ENCODE results near the gene SLC38A2. TPM values are rescaled to one million over a fixed set of nuclear protein-coding genes. Genes with fewer than 3 reads are reported as not detected.

The SLC38A2 gene
- total RNA-seq, 1 experiment from 2014 or later, result 238 TPM

DNA sequence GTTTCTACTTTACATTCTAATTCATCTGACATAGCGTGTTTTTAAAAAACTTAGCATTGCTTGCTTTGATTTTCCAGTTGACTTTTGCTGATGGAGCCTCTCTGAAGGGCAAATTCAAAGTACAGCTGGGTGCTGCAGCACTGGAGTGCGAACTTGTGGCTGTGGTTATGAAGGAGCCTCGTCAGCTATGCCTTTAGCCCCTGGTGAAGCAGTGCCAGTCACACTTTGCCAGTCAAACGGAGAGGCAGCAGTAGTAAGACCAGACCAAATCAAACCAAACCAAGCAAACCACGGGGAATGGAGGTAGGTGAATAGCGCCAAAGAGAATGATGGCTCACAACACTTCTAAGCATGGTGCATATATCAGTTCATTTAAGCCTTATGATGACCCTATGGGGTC is 15.1 kb upstream of the SLC38A2 start:
- H3K4me3 ChIP-seq, result no peak overlapping the region
- peaks cover 76% of the 10 kb centered on the region for H3K4me1 ChIP-seq (replicated peaks)

DNA sequence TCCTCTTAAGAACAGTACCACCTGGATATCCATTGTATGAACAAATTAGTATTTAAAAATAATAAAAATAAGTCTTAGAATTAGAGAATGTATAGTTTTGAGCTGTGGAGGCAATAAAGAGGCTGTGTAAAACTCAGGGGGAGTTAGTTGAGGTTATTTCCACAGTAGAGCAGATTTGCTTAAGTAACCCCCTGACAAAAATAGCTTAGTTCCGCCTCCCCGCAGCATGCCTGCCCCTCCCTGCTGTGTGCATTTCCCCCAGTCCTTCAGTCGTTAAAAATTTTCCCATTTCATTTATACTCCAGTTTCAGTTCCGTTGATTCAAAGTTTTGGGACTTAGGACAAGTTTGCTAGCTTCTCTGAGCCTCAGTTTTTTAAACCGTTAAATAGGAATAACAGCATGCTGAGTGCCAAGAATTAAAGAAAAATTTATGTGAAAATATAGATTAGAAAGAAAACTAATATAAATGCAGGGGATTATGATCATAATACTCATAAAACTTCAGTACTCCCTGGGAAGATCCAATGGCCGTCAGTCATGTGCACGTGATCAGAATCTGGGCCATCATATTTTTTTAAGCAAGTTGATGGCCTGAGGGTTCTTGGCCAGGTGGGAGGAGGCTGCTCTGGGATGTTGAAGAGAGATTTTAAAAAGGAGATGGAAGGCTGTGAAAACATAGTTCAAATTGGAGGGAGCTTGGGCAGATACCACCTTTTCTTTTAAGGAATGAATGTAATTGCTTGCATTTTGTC is 14.5 kb upstream of the SLC38A2 start:
- Histone ChIP-seq H3K27ac (peak overlapping the region; percentile 95), H3K36me3 (peaks cover 5% of the 10 kb centered on the region), H3K4me3 (peak overlapping the region; percentile 4), H3K4me1 (replicated peaks) (peaks cover 79% of the 10 kb centered on the region), H3K9me3 (replicated peaks) (no peaks in the 10 kb centered on the region), H3K27me3 (replicated peaks) (no peaks in the 10 kb centered on the region)
- DNase-seq (ENCODE audit: low read depth in 1 of 2, low spot score in 2 of 2), result peak in 1 of 2 experiments; percentile 67

More for the DNA sequence above, 15.1 kb upstream of the SLC38A2 start:
- Histone ChIP-seq H3K9me3 (replicated peaks) (no peaks in the 10 kb centered on the region), H3K36me3 (peaks cover 5% of the 10 kb centered on the region), H3K27me3 (replicated peaks) (no peaks in the 10 kb centered on the region), H3K27ac (peak overlapping the region; percentile 95)
- DNase-seq (ENCODE audit: low read depth in 1 of 2, low spot score in 2 of 2), result no peak

DNA sequence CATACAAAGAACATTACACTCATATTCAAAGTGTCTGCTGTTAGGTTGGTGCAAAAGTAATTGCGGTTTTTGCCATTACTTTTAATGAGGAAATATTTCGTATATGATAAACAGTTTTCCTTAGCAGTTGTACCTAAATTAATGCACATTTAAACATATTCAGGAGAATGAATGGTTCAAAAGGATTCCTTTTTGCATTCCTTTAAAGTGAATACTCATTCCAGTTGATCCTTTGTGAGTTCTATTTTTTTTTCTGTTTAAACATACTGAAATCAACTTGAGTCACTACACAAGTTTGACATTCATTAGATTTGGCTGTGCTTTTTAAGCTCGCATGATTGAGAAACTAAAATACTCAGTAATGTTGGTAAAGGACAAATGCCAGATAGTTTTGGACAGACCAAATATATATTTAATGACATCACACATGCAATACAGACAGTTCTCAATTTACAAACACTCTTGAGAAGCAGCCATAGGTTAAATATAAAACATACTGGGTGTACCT is 13.8 kb upstream of the SLC38A2 start:
- no peak overlapping the region for H3K4me3 ChIP-seq

DNA sequence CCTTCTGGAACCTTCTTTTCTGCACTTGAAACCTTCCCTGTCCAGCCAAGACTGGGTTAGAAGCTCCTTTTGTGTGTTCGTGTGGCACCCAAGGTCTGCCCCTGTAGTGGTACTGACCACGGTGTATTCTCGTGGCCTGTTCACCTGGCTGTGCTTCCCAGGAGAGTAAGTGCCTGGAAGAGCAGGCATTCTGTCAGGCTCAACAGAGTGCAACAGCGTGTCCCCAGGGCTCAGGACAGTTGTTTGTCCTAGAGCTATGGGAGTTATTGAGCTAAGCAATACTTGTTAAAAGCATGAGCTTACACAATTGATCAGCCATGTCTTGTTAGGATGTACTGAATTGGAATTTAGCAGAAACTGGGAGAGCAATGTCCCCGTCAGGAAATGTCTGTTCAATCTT is 12.9 kb upstream of the SLC38A2 start:
- Histone ChIP-seq H3K4me1 (replicated peaks) (peaks cover 71% of the 10 kb centered on the region), H3K4me3 (no peak overlapping the region), H3K36me3 (peaks cover 2% of the 10 kb centered on the region; the same call in 1 of the 2 replicates), H3K27ac (peak overlapping the region; percentile 95), H3K27me3 (replicated peaks) (no peaks in the 10 kb centered on the region), H3K9me3 (replicated peaks) (no peaks in the 10 kb centered on the region)
- DNase-seq (ENCODE audit: low read depth in 1 of 2, low spot score in 2 of 2), result no peak

More for the DNA sequence above, 13.8 kb upstream of the SLC38A2 start:
- peak in 1 of 2 experiments; percentile 82 for DNase-seq (ENCODE audit: low read depth in 1 of 2, low spot score in 2 of 2)
- peak overlapping the region; percentile 95 for H3K27ac ChIP-seq
- H3K27me3 ChIP-seq (replicated peaks), result no peaks in the 10 kb centered on the region
- H3K4me1 ChIP-seq (replicated peaks), result peaks cover 81% of the 10 kb centered on the region
- H3K36me3 ChIP-seq, result peaks cover 5% of the 10 kb centered on the region
- H3K9me3 ChIP-seq (replicated peaks), result no peaks in the 10 kb centered on the region

DNA sequence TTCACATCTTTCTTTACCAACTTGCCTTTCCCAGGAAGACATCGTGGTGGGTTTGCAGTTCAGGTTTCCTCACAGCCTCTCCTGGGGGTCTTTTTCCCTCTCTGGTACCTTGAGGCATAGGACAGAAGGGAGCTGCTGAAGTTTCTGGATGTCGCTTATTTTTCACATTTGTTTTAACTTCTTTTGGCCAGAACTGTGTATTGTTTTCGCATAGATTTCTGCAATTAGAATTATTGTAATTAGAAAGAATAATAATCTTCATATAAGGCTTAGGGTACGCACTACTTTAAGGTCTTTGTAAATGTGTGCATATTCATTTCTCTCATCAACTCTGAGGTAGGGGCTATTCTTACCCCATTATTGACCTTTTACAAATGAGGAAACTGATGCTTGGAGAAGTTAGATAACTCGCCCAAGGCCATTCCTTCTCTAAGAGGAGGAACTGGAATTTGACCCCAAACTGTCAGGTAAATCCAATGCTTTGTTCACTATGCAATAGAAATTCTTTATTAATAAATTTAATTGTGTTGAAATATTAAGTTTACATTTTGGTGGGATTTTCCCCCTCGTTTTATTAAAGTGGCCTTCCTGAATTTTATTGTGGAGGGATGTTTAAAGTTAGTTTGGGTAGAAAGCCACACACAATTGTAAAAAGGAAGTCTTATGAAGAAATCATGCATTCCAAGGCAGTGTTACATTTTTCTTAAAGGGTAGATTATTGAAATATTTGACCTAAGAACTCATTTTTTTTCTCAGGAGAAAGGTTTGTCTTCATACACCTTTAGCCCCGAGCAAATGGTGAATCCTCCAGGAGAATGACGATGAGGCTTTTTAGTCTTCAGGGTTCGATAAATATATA is 12.1 kb upstream of the SLC38A2 start:
- Histone ChIP-seq H3K9me3 (replicated peaks) (no peaks in the 10 kb centered on the region), H3K4me1 (replicated peaks) (peaks cover 64% of the 10 kb centered on the region), H3K36me3 (no peaks in the 10 kb centered on the region), H3K27ac (peak overlapping the region; percentile 95), H3K4me3 (peak overlapping the region; percentile 54), H3K27me3 (replicated peaks) (no peaks in the 10 kb centered on the region)
- no peak for DNase-seq (ENCODE audit: low read depth in 1 of 2, low spot score in 2 of 2)

DNA sequence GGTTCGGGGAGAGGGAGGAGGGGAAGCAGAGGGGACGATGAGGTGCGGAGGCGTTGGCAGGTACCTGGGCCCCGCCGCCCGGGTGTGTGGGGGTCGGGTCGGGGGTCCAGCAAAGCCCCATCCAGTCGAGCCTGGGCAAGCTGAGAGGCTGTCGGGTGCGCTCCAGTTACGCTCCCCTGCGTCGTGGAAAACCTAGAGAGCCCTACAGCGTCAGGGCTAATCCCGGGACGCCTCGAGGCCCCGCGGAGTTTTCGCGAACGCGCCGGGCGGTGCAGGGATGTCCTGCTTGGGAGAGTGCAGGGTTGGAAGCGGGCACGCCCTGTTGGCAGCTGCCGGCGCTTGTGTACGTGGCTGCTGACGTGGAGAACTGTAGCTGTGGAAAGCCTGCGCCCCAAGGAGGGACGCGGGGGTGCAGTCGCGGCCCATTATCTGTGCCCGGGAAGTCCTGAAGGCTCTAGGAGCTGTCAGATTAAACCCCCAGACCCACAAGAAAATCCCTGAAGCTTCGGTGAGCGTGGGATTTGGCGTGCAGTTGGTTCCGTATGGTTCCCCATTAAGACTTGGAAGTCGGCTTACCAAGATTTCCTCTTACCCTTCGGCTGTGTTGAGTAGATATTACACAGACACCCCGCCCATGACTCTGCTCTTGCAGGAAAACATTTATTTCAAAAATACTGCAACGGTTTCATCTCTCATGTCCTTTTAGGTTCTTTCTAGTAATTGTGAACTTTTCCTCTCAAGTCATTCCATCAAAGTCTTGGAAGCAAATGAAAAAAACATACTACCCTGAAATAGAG is 11.3 kb upstream of the SLC38A2 start:
- Histone ChIP-seq H3K4me1 (replicated peaks) (peaks cover 58% of the 10 kb centered on the region), H3K9me3 (replicated peaks) (no peaks in the 10 kb centered on the region), H3K4me3 (peak overlapping the region; percentile 54), H3K27ac (peak overlapping the region; percentile 95), H3K27me3 (replicated peaks) (no peaks in the 10 kb centered on the region), H3K36me3 (no peaks in the 10 kb centered on the region)
- peak; percentile 87 to 89 for DNase-seq (ENCODE audit: low read depth in 1 of 2, low spot score in 2 of 2)

DNA sequence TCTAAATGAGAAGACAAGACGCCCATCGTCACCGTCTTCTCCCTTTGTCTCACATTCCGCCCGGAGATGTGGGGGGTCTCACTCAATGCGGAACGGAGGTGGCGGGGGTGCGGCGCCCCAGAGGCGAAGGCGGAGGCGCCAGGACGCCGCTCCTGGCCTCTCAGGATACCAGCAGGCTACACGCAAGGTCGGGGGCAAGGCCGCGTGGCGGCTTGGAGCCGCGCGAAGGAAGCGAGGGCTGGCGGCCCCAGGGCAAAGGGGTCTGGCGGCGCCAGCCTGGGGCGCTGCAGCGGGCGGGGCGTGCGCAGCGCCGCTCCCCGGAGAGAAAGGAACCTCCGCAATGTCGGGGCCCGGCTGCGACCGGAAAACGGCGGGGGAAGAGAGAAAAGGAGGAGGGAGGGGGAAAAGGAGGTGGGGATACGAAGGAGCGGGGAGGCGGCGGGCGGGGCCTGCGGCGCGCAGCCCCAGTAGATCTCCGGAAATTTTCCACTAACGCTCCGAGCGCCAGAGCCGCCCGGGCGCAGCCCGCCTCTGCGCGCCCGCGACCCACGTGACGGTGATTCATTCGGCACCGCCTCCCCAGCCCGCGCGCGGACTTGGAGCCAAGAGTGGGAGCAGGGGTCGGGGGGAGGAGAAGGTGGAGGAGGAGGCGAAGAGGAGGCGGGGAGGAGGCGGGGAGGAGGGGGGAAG is 10.5 kb upstream of the SLC38A2 start:
- Histone ChIP-seq H3K36me3 (no peaks in the 10 kb centered on the region), H3K27ac (peak overlapping the region; percentile 95), H3K4me1 (replicated peaks) (peaks cover 51% of the 10 kb centered on the region), H3K27me3 (replicated peaks) (no peaks in the 10 kb centered on the region), H3K9me3 (replicated peaks) (no peaks in the 10 kb centered on the region), H3K4me3 (peak overlapping the region; percentile 54)
- peak; percentile 97 to 98 for DNase-seq (ENCODE audit: low read depth in 1 of 2, low spot score in 2 of 2)

DNA sequence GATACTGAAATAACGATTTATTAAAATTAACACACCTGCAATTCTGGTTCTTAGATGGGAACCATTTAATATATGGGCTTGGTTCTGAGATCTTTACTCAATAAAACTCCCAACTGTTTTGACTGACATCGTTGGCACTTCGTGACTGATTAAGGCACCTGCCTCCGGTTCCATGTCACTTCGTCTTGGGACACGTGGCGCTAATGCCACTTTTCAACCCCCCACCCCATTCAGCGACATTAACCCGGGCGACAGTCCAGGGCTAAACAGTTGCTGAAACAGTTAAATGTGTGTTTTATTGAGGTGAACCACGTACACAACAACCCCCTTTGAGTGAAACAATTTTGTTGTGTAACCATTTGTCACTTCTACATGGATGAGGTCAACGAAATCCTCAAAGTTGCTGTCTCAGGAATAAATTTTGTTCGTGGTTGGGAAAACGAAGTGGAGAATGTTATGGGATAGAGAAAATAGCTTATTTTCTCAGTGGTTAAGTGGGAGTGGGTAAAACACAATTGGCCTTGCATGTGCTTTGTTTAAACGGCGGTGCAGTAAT is 9.9 kb upstream of the SLC38A2 start:
- Histone ChIP-seq H3K36me3 (no peaks in the 10 kb centered on the region), H3K9me3 (replicated peaks) (no peaks in the 10 kb centered on the region), H3K27ac (peak overlapping the region; percentile 95), H3K27me3 (replicated peaks) (no peaks in the 10 kb centered on the region), H3K4me3 (peak overlapping the region; percentile 54), H3K4me1 (replicated peaks) (peaks cover 45% of the 10 kb centered on the region)
- no peak for DNase-seq (ENCODE audit: low read depth in 1 of 2, low spot score in 2 of 2)

DNA sequence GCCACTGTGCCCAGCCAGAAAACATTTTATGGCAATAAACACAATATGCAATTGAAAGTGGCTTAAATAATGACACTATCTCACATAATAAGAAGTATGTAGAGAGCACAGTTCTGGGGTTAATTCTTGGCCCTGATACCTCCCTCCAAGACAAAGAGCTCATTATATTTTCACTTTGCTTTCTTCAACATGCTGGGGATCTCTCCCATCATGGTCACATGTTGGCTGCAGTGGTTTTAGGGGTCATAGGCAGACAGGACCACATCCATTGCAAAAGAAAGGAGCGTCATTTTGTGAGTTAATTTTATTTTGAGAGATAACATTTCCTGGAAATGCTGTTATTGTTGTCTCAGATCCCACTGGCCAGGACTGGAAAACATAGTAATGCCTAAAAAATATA is 8.3 kb upstream of the SLC38A2 start:
- no peak for DNase-seq (ENCODE audit: low read depth in 1 of 2, low spot score in 2 of 2)
- no peaks in the 10 kb centered on the region for H3K27me3 ChIP-seq (replicated peaks)
- H3K4me3 ChIP-seq, result no peak overlapping the region
- no peak overlapping the region for H3K27ac ChIP-seq
- H3K9me3 ChIP-seq (replicated peaks), result no peaks in the 10 kb centered on the region
- H3K36me3 ChIP-seq, result no peaks in the 10 kb centered on the region
- H3K4me1 ChIP-seq (replicated peaks), result peaks cover 31% of the 10 kb centered on the region

DNA sequence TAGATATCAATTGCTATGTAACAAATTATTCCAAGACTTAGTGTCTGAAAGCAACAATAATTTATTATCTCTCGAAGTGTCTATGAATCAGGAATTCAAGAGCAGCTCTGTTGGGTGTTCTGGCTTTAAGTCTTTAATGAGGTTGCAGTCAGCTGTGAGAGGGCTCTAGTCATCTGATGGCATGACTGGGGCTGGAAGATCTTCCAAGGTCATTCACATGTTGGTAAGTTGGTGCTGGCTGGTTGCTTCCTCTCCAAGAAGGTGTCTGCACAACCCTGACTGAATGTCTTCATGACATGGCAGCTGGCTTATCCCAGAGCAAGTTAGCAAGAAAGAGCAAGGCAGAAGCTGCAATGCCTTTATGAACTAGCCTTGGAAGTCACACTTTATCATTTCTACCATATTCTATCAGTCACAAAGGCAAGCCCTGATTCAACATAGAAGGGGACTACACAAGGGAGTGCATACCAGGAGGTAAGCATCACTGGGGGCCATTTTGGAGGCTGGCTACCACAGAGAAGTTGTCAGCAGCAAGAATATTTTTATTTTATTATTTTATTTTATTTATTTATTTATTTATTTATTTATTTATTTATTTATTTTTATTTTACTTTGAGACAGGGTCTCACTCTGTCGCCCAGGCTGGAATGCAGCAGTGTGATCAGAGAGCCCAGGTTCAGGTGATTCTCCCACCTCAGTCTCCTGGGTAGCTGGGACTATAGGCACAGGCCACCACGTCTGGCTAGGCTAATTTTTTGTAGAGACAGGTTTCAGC is 7.6 kb upstream of the SLC38A2 start:
- peaks cover 24% of the 10 kb centered on the region for H3K4me1 ChIP-seq (replicated peaks)
- DNase-seq (ENCODE audit: low read depth in 1 of 2, low spot score in 2 of 2), result no peak
- H3K9me3 ChIP-seq (replicated peaks), result no peaks in the 10 kb centered on the region
- H3K4me3 ChIP-seq, result no peak overlapping the region
- no peak overlapping the region for H3K27ac ChIP-seq
- H3K36me3 ChIP-seq, result no peaks in the 10 kb centered on the region
- no peaks in the 10 kb centered on the region for H3K27me3 ChIP-seq (replicated peaks)

DNA sequence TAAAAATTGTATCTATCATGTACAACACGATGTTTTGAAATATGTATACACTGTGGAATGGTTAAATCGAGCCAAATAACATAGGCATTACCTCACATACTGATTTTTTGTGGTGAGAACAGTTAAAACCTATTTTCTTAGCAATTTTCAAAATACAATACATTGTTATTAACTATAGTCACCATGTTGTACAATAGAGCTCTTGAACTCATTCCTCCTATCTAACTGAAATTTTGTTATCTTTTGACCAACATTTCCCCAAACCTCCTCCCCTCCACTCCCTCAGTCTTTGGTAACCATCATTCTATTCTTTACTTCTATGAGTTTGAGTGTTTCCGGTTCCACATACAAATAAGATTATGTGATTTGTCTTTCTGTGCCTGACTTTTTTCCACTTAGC is 6.8 kb upstream of the SLC38A2 start:
- no peak for DNase-seq (ENCODE audit: low read depth in 1 of 2, low spot score in 2 of 2)

DNA sequence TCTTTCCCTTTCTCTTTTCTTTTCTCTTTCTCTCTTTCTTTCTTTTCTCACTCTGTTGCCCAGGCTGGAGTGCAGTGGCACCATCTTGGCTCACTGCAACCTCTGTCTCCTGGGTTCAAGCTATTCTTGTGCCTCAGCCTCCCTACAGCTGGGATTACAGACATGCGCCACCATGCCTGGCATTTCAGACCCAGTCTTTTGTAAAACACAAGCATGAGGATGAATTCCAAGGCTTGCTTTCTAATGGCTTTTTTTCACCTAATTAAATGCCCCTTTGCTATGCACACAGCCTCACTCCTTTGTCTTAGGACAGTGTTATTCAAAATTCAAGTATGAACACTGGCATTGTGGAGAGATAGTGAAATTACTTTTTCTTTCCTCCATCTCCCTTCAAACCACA is 6.0 kb upstream of the SLC38A2 start:
- DNase-seq (ENCODE audit: low read depth in 1 of 2, low spot score in 2 of 2), result no peak
- Histone ChIP-seq H3K27me3 (replicated peaks) (no peaks in the 10 kb centered on the region), H3K4me3 (no peak overlapping the region), H3K36me3 (no peaks in the 10 kb centered on the region), H3K4me1 (replicated peaks) (peaks cover 22% of the 10 kb centered on the region), H3K27ac (no peak overlapping the region), H3K9me3 (replicated peaks) (no peaks in the 10 kb centered on the region)

More for the DNA sequence above, 6.8 kb upstream of the SLC38A2 start:
- Histone ChIP-seq H3K27me3 (replicated peaks) (no peaks in the 10 kb centered on the region), H3K9me3 (replicated peaks) (no peaks in the 10 kb centered on the region), H3K4me1 (replicated peaks) (peaks cover 16% of the 10 kb centered on the region), H3K4me3 (no peak overlapping the region), H3K36me3 (no peaks in the 10 kb centered on the region), H3K27ac (no peak overlapping the region)
